ENCODE results near the gene MRC1.

DNA sequence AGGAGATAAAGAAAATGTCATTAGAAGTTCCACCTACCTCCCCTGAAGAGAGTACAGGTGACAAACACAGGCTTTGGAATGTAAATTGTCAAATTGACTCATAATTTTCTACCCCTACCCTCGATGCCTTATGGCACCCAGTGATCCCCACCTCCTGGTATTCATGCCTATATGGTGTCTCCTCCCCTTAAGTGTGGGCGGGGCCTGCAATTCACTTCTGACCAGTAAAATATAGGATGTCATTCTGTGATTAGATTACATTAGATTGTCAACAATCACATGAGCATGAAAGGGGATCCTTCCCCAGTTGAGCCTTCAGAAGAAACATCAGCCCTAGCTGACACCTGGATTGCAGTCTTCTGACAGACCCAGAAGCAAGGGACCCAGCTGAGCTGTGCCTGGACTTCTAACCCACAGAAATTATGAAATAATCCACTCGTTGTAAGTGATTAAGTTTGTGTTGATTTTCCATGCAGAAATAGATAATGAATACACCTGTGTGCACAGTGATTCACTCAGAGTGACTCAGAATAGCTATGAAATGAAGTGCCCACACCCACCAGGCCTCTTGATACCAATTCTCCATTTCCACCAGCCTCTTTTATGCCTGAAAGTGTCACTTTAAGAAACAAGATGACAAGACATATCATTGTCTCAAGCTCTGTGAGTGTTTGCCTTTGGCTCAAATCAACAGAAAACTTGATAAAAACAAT, 134.0 kb downstream of the MRC1 start:
- TF ChIP-seq CTCF (IDR thresholded peaks at IDR 0.05; ENCODE audit: insufficient read depth, low read length), result no peak
- TF ChIP-seq POLR2AphosphoS5 (IDR thresholded peaks at IDR 0.05; ENCODE audit: low read depth), result no peak
